ENCODE data around the gene ADCY4.

ADCY4 gene

GRCh38 chr14:24321212-24321975 is 13.5 kb downstream of the ADCY4 start:
- POLR2A ChIA-PET = interaction anchor here (0.9 kb wide), 1 partner anchor 11 kb away, joined by 3 read pairs; no protein-coding TSS in a partner anchor
- no peak overlapping the region for H3K27ac ChIP-seq (ENCODE audit: insufficient read depth in 1 of 2, low read depth in 1 of 2, low read length in 2 of 2, poor library complexity in 1 of 2, severe bottlenecking in 2 of 2)
- no peak for DNase-seq
- no peaks in the 10 kb centered on the region for H3K9me3 ChIP-seq (ENCODE audit: control extremely low read depth in 1 of 5, control insufficient read depth in 4 of 5, insufficient read depth in 2 of 5, low read depth in 1 of 5, low read length in 4 of 5)
- CTCF ChIA-PET = interaction anchor here (4.5 to 21.7 kb wide), 3 partner anchors 16 to 111 kb away, joined by 27 to 488 read pairs (median 391); partner anchors contain the start of genes CBLN3, CIDEB, DHRS1 and KHNYN
- 99% methylated on average over 8 of the region's 14 CpGs for WGBS (ENCODE audit: insufficient coverage)
- no peaks in the 10 kb centered on the region for H3K36me3 ChIP-seq (ENCODE audit: control insufficient read depth in 4 of 4, insufficient read depth in 4 of 4, low read length in 3 of 4)
- H3K4me1 ChIP-seq (ENCODE audit: control extremely low read depth in 1 of 4, control insufficient read depth in 4 of 4, insufficient read depth in 4 of 4, low read length in 3 of 4) = peaks cover 0 to 36% (median 19%) of the 10 kb centered on the region in 4 experiments
- no peak overlapping the region for H3K4me3 ChIP-seq (ENCODE audit: control insufficient read depth in 1 of 7, extremely low read depth in 1 of 7, insufficient read depth in 4 of 7, low read depth in 2 of 7, low read length in 6 of 7)
- H3K27me3 ChIP-seq (replicated peaks in 2 of 5; ENCODE audit: control insufficient read depth in 4 of 5, insufficient read depth in 5 of 5, low read length in 4 of 5) = no peaks in the 10 kb centered on the region

DNA sequence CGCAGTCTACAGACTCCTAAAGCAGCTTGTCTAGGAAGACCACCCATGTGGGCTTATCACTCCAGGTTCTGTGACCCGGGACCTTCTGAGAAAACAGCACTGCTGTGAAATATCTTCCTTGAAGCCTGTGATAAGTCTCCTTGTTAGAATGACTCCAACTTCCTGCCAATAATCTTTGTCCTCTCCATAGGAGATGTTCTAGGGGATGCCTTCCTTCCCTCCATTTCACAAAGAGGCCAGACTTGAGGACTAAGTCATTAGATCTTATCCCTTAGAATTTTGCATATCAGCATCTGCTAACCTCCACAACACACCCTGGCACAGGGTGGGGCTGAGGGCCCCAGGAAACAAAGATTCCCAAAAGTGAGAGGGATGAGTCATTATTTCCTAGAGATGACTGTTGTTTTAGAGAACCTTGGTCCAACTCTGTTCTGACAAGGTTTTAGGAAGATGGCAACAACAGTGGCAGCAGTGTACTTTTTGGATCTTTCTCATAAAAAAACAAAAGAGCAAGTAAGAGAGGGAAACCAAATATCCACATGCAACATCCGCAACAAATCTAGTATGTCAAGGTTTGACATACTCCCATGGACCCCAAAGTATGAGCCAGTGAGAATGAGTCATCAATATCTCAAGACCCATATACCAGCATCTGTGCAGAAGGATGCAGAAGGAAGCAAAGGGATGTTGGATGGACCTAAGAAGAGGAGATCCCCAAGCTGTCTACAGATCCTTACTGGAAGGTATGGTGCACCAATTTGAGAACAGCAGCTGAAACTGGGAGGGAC is 17.5 kb downstream of the ADCY4 start:
- no peak overlapping the region for H3K27ac ChIP-seq (ENCODE audit: insufficient read depth in 1 of 2, low read depth in 1 of 2, low read length in 2 of 2, poor library complexity in 1 of 2, severe bottlenecking in 2 of 2)
- peak in 2 of 3 donors; percentile 81 to 86 for DNase-seq
- ChIA-PET CTCF (interaction anchor here (1.0 to 21.1 kb wide), 8 partner anchors 9 to 119 kb away, joined by 3 to 391 read pairs (median 4); partner anchors contain the start of genes CIDEB, DHRS1, LTB4R and LTB4R2), POLR2A (interaction anchor here (0.6 kb wide), 1 partner anchor 13 kb away, joined by 3 read pairs; no protein-coding TSS in a partner anchor)
- H3K9me3 ChIP-seq (ENCODE audit: control extremely low read depth in 1 of 5, control insufficient read depth in 4 of 5, insufficient read depth in 2 of 5, low read depth in 1 of 5, low read length in 4 of 5) = no peaks in the 10 kb centered on the region
- no peak overlapping the region for H3K4me3 ChIP-seq (ENCODE audit: control insufficient read depth in 1 of 7, extremely low read depth in 1 of 7, insufficient read depth in 4 of 7, low read depth in 2 of 7, low read length in 6 of 7)
- H3K4me1 ChIP-seq (ENCODE audit: control extremely low read depth in 1 of 4, control insufficient read depth in 4 of 4, insufficient read depth in 4 of 4, low read length in 3 of 4) = peaks cover 16 to 45% (median 39%) of the 10 kb centered on the region in 4 experiments
- H3K27me3 ChIP-seq (replicated peaks in 2 of 5; ENCODE audit: control insufficient read depth in 4 of 5, insufficient read depth in 5 of 5, low read length in 4 of 5) = no peaks in the 10 kb centered on the region
- 83% methylated on average over 2 of the region's 3 CpGs for WGBS (ENCODE audit: insufficient coverage)
- no peaks in the 10 kb centered on the region for H3K36me3 ChIP-seq (ENCODE audit: control insufficient read depth in 4 of 4, insufficient read depth in 4 of 4, low read length in 3 of 4)

DNA sequence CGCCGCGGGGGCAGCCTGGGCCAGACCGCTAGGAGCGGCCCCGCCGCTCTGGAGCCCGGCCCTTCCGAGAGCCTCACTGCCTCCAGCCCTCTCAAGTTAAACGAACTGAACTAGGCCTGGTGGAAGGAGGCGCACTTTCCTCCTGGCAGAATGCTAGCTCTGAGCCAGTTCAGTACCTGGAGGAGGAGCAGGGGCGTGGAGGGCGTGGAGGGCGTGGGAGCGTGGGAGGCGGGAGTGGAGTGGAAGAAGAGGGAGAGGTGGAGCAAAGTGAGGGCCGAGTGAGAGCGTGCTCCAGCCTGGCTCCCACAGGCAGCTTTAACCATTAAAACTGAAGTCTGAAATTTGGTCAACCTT is 18.3 kb downstream of the ADCY4 start:
- CTCF ChIA-PET = interaction anchor here (1.0 to 2.2 kb wide), 2 partner anchors 10 to 45 kb away, joined by 3 to 11 read pairs; partner anchors contain the start of gene RABGGTA
- peaks cover 18 to 53% (median 47%) of the 10 kb centered on the region in 4 experiments for H3K4me1 ChIP-seq (ENCODE audit: control extremely low read depth in 1 of 4, control insufficient read depth in 4 of 4, insufficient read depth in 4 of 4, low read length in 3 of 4)
- no peak overlapping the region for H3K4me3 ChIP-seq (ENCODE audit: control insufficient read depth in 1 of 7, extremely low read depth in 1 of 7, insufficient read depth in 4 of 7, low read depth in 2 of 7, low read length in 6 of 7)
- no peak for DNase-seq
- 91% methylated on average over 13 of the region's 18 CpGs for WGBS (ENCODE audit: insufficient coverage)
- POLR2A ChIA-PET = interaction anchor here (0.6 kb wide), 1 partner anchor 14 kb away, joined by 3 read pairs; no protein-coding TSS in a partner anchor
- no peaks in the 10 kb centered on the region for H3K27me3 ChIP-seq (replicated peaks in 2 of 5; ENCODE audit: control insufficient read depth in 4 of 5, insufficient read depth in 5 of 5, low read length in 4 of 5)
- no peaks in the 10 kb centered on the region for H3K36me3 ChIP-seq (ENCODE audit: control insufficient read depth in 4 of 4, insufficient read depth in 4 of 4, low read length in 3 of 4)
- H3K9me3 ChIP-seq (ENCODE audit: control extremely low read depth in 1 of 5, control insufficient read depth in 4 of 5, insufficient read depth in 2 of 5, low read depth in 1 of 5, low read length in 4 of 5) = no peaks in the 10 kb centered on the region
- no peak overlapping the region for H3K27ac ChIP-seq (ENCODE audit: insufficient read depth in 1 of 2, low read depth in 1 of 2, low read length in 2 of 2, poor library complexity in 1 of 2, severe bottlenecking in 2 of 2)

DNA sequence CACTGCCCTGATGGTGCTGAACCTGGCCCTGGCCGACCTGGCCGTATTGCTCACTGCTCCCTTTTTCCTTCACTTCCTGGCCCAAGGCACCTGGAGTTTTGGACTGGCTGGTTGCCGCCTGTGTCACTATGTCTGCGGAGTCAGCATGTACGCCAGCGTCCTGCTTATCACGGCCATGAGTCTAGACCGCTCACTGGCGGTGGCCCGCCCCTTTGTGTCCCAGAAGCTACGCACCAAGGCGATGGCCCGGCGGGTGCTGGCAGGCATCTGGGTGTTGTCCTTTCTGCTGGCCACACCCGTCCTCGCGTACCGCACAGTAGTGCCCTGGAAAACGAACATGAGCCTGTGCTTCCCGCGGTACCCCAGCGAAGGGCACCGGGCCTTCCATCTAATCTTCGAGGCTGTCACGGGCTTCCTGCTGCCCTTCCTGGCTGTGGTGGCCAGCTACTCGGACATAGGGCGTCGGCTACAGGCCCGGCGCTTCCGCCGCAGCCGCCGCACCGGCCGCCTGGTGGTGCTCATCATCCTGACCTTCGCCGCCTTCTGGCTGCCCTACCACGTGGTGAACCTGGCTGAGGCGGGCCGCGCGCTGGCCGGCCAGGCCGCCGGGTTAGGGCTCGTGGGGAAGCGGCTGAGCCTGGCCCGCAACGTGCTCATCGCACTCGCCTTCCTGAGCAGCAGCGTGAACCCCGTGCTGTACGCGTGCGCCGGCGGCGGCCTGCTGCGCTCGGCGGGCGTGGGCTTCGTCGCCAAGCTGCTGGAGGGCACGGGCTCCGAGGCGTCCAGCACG is 18.9 kb downstream of the ADCY4 start:
- CTCF ChIA-PET = interaction anchor here (1.0 to 2.2 kb wide), 2 partner anchors 10 to 45 kb away, joined by 3 to 11 read pairs; partner anchors contain the start of gene RABGGTA
- Histone ChIP-seq H3K36me3 (ENCODE audit: control insufficient read depth in 4 of 4, insufficient read depth in 4 of 4, low read length in 3 of 4) (no peaks in the 10 kb centered on the region), H3K27me3 (replicated peaks in 2 of 5; ENCODE audit: control insufficient read depth in 4 of 5, insufficient read depth in 5 of 5, low read length in 4 of 5) (no peaks in the 10 kb centered on the region), H3K27ac (ENCODE audit: insufficient read depth in 1 of 2, low read depth in 1 of 2, low read length in 2 of 2, poor library complexity in 1 of 2, severe bottlenecking in 2 of 2) (no peak overlapping the region), H3K9me3 (ENCODE audit: control extremely low read depth in 1 of 5, control insufficient read depth in 4 of 5, insufficient read depth in 2 of 5, low read depth in 1 of 5, low read length in 4 of 5) (no peaks in the 10 kb centered on the region), H3K4me3 (ENCODE audit: control insufficient read depth in 1 of 7, extremely low read depth in 1 of 7, insufficient read depth in 4 of 7, low read depth in 2 of 7, low read length in 6 of 7) (no peak overlapping the region), H3K4me1 (ENCODE audit: control extremely low read depth in 1 of 4, control insufficient read depth in 4 of 4, insufficient read depth in 4 of 4, low read length in 3 of 4) (peaks cover 18 to 59% (median 52%) of the 10 kb centered on the region in 4 experiments)
- peak in 1 of 3 donors; percentile 28 for DNase-seq
- POLR2A ChIA-PET = no interaction called here
- WGBS (ENCODE audit: insufficient coverage) = 94% methylated on average over 69 of the region's 70 CpGs

DNA sequence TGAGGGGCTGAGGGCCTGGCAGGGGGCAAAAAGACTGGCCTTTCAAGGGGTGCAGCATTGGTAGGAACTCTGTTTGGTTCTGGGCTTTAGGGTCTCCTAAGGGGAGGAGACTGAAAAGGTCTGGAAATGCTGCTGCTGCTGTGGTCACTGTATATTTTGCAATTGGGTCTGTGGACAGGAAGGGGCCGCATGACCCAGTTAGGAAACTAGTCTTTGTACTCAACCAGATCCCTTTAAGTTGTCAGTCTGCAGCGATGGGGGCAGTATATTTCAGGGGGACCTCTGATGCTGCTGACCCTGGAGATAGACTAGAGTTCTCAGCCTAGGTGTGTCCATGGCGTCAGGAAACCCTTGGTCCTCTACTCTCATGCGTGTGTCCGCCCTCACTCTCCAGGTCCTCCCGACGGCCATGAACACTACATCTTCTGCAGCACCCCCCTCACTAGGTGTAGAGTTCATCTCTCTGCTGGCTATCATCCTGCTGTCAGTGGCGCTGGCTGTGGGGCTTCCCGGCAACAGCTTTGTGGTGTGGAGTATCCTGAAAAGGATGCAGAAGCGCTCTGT is 19.5 kb downstream of the ADCY4 start:
- WGBS (ENCODE audit: insufficient coverage) = 94% methylated on average over 8 of the region's 10 CpGs
- H3K4me1 ChIP-seq (ENCODE audit: control extremely low read depth in 1 of 4, control insufficient read depth in 4 of 4, insufficient read depth in 4 of 4, low read length in 3 of 4) = peaks cover 18 to 65% (median 59%) of the 10 kb centered on the region in 4 experiments
- ChIA-PET CTCF (interaction anchor here (19.1 kb wide), 1 partner anchor 13 kb away, joined by 391 read pairs; the partner anchor contains the start of gene ADCY4), POLR2A (no interaction called here)
- H3K27me3 ChIP-seq (replicated peaks in 2 of 5; ENCODE audit: control insufficient read depth in 4 of 5, insufficient read depth in 5 of 5, low read length in 4 of 5) = no peaks in the 10 kb centered on the region
- no peaks in the 10 kb centered on the region for H3K9me3 ChIP-seq (ENCODE audit: control extremely low read depth in 1 of 5, control insufficient read depth in 4 of 5, insufficient read depth in 2 of 5, low read depth in 1 of 5, low read length in 4 of 5)
- no peaks in the 10 kb centered on the region for H3K36me3 ChIP-seq (ENCODE audit: control insufficient read depth in 4 of 4, insufficient read depth in 4 of 4, low read length in 3 of 4)
- no peak for DNase-seq
- no peak overlapping the region for H3K27ac ChIP-seq (ENCODE audit: insufficient read depth in 1 of 2, low read depth in 1 of 2, low read length in 2 of 2, poor library complexity in 1 of 2, severe bottlenecking in 2 of 2)
- no peak overlapping the region for H3K4me3 ChIP-seq (ENCODE audit: control insufficient read depth in 1 of 7, extremely low read depth in 1 of 7, insufficient read depth in 4 of 7, low read depth in 2 of 7, low read length in 6 of 7)

DNA sequence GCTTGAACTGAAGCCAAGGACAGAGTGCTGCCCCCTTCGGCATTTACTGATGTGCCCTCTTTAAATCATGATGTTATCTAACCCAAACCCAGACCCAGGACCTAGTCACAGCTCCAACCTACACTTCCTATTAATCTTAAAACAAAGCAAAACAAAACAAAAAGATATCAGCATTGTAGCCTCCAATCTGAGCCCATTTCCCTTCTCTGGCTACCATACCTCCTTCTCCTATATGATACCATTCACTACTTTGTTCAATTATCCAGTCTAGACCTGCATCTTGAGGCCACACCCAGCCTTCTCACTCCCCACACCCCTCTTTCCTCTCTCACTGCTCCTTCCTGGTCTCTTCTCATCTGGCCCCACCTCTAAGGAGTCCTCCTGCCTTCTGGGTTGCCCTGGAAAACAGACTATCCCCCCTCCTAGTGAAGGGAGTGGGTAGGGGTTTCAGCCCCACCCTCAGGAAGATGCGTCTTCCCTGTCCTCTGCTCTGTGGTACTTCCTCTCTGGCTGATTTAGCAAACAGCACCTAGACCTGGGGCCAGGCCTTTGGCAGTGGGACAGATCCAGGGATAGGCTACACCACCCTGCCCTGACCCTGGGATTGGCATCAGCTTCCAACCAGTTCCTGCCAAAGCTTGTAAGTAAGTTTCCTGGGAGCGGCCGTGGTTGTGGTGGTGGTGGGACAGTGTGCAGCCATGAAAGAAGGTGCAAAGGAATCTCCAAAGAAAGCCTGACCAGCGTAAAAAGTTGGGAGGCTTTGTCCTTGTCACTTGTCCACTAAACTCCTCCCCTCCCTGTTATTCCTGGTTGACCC is 20.3 kb downstream of the ADCY4 start:
- DNase-seq = no peak
- peak overlapping the region in 2 of 7 experiments; percentile 6 to 46 for H3K4me3 ChIP-seq (ENCODE audit: control insufficient read depth in 1 of 7, extremely low read depth in 1 of 7, insufficient read depth in 4 of 7, low read depth in 2 of 7, low read length in 6 of 7)
- WGBS (ENCODE audit: insufficient coverage) = 100% methylated on average over 2 of the region's 5 CpGs
- H3K27me3 ChIP-seq (replicated peaks in 2 of 5; ENCODE audit: control insufficient read depth in 4 of 5, insufficient read depth in 5 of 5, low read length in 4 of 5) = no peaks in the 10 kb centered on the region
- no peak overlapping the region for H3K27ac ChIP-seq (ENCODE audit: insufficient read depth in 1 of 2, low read depth in 1 of 2, low read length in 2 of 2, poor library complexity in 1 of 2, severe bottlenecking in 2 of 2)
- peaks cover 18 to 73% (median 66%) of the 10 kb centered on the region in 4 experiments for H3K4me1 ChIP-seq (ENCODE audit: control extremely low read depth in 1 of 4, control insufficient read depth in 4 of 4, insufficient read depth in 4 of 4, low read length in 3 of 4)
- no peaks in the 10 kb centered on the region for H3K9me3 ChIP-seq (ENCODE audit: control extremely low read depth in 1 of 5, control insufficient read depth in 4 of 5, insufficient read depth in 2 of 5, low read depth in 1 of 5, low read length in 4 of 5)
- peaks cover 0 to 4% (median 0%) of the 10 kb centered on the region in 4 experiments for H3K36me3 ChIP-seq (ENCODE audit: control insufficient read depth in 4 of 4, insufficient read depth in 4 of 4, low read length in 3 of 4)
- ChIA-PET POLR2A (no interaction called here), CTCF (interaction anchor here (1.0 to 19.1 kb wide), 5 partner anchors 13 to 121 kb away, joined by 3 to 391 read pairs (median 3); partner anchors contain the start of genes ADCY4, DHRS1, NFATC4 and NOP9)

Data from common myeloid progenitor, CD34-positive (primary cell).